ENCODE measurements around the gene LIN7A. TPM values are rescaled to one million over a fixed set of nuclear protein-coding genes. Genes with fewer than 3 reads are reported as not detected.
A peak's percentile ranks its signal among the peaks of the same experiment; 100 is the strongest.
"Not testable (repeated sequence)": the region's sequence is repeated elsewhere in the genome, so short reads cannot be mapped to it uniquely, and the experiment has no call there.

Gene LIN7A
- total RNA-seq, 1 donor from 2014 or later, result 7.2 TPM

GRCh38 chr12:80810874-80811273 is 126.9 kb downstream of the LIN7A start:
- DNase-seq (ENCODE audit: low spot score), result no peak

GRCh38 chr12:80807640-80808288 is 130.0 kb downstream of the LIN7A start:
- DNase-seq (ENCODE audit: low spot score), result no peak

DNA sequence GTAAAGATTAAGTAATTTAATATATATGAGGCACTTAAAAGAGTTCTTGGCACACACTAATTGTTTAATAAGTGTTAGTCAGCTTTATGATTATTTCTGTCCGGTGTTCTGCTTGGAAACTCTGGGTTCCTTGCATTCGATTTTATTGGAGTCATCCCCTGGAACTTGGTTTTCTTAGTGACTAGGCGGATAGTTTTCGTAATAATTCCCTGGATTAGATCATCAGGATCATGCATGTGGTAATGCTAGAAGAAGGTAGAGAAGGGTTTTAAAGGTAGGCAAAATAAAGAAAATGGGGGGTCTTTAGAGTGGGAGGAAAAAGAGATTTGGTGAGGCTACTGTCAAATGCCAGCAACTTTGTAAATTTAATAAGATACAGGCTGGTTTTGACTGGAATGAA is 132.6 kb downstream of the LIN7A start:
- DNase-seq (ENCODE audit: low spot score), result no peak

- no peak for DNase-seq (ENCODE audit: low spot score)
Measured at GRCh38 chr12:80802652-80803400, 134.9 kb downstream of the LIN7A start.

GRCh38 chr12:80798281-80798680 is 139.5 kb downstream of the LIN7A start:
- no peak for DNase-seq (ENCODE audit: low spot score)

GRCh38 chr12:80794551-80794950 is 143.2 kb downstream of the LIN7A start:
- DNase-seq (ENCODE audit: low spot score), result no peak

GRCh38 chr12:80792861-80793260 is 144.9 kb downstream of the LIN7A start:
- no peak for DNase-seq (ENCODE audit: low spot score)

- DNase-seq (ENCODE audit: low spot score), result no peak
Measured at GRCh38 chr12:80791863-80792262, 145.9 kb downstream of the LIN7A start.

DNA sequence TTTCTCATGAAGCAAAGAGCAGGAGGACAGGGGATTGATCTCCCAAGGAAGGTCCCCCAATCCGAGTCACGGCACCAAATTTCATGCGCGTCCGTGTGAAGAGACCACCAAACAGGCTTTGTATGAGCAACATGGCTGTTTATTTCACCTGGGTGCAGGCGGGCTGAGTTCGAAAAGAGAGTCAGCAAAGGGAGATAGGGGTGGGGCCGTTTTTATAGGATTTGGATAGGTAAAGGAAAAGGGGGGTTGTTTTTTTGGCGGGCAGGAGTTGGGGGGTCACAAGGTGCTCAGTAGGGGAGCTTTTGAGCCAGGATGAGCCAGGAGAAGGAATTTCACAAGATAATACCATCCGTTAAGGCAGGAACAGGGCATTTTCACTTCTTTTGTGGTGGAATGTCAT is 149.3 kb downstream of the LIN7A start:
- DNase-seq (ENCODE audit: low spot score), result not testable (repeated sequence)

DNA sequence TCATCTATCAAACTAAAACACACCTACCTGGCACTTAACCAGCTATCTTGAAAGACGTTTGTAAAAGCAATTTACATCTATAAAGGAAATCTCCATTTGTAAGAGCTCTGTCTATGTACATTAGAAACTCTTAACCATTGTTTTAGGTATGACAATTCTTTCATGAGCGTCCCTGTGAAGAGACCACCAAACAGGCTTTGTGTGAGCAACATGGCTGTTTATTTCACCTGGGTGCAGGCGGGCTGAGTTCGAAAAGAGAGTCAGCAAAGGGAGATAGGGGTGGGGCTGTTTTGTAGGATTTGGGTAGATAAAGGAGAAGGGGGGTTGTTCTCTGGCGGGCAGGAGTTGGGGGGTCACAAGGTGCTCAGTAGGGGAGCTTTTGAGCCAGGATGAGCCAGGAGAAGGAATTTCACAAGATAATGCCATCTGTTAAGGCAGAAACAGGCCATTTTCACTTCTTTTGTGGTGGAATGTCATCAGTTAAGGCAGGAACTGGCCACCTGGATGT is 154.7 kb downstream of the LIN7A start:
- DNase-seq (ENCODE audit: low spot score), result not testable (repeated sequence)

DNA sequence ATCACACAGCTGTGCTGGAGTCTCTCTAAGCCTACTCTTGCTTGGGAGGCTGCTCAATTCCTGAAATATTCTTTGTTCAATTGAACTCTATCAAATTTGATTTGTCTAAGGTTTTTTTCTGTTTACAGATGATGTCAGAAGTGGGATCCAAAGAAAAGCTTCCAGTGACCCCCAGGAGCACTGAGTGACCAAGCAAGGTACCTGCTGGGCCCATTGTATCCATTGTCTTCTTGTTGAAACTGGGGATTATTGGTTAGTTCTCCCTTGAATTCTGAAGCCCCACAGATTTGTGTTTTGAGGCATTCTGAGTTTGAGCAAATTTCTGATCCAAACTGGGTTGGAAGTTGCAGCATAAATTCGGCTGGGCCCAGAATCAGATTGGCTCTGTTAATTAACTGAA is 156.4 kb downstream of the LIN7A start:
- no peak for DNase-seq (ENCODE audit: low spot score)

- no peak for DNase-seq (ENCODE audit: low spot score)
Measured at GRCh38 chr12:80780746-80781145, 157.0 kb downstream of the LIN7A start.

DNA sequence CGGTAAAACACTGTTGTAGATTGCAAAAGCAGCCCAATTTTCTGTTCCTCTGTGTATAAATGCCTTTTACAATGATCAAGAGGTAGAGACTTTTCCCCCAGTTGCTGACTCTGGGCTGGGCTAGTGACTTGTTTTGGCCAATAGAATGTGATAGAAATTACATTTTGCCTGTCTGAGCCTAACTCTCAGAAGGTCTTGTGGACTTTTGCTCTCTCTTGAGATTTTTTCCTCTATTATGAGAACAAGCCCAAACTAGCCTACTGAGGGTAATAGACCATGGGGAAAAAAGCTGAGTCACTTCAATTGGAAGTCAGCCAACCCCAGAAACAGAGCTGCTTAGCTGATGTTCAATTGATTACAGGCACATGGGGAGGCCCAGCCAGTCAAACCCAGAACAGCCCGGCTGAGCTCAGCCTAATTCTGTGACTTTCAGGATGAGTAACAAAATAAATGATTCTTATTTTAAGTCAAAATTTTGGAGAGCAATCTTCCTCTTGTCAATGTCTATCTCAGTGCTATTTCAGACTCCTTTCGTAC is 159.7 kb downstream of the LIN7A start:
- DNase-seq (ENCODE audit: low spot score), result peak; percentile 79

DNA sequence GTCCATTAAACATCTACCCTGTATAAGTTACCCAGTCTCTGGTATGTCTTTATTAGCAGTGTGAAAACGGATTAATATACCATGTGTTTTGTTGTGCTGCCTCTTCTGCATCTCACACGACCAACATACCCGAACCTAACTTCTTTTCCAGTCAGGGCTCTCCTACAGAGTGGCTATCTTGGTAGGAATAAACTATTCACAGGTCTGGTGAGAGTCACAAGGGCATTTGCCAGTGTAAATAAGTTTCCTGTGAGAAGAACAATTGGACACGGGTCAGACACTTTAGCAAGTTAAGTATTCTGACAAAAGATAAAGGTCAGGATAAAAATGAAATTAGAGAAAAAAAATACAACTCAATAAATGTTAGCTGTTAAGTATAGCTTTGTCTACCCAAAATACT is 160.1 kb downstream of the LIN7A start:
- no peak for DNase-seq (ENCODE audit: low spot score)

DNA sequence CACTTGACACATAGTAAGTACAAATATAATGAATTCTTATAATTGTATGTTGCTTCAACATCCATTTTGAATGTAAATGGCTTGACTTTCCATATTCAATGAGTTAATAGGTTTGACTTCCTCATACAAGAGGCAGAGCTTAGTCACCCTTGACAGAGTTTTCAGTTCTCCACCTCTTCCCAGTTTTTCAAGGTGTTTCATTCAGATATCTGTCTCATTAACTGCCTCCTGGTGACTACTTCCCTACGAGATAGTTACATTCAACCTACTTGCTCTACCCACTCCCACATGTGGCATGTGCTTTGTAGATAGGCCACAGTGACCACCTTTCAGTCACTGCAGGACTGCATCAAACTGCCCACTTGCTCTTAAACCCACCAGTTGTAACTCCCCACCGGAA is 161.0 kb downstream of the LIN7A start:
- DNase-seq (ENCODE audit: low spot score), result no peak

- no peak for DNase-seq (ENCODE audit: low spot score)
Measured at GRCh38 chr12:80770958-80771357, 166.8 kb downstream of the LIN7A start.

GRCh38 chr12:80769553-80770140 is 168.1 kb downstream of the LIN7A start:
- DNase-seq (ENCODE audit: low spot score), result no peak

GRCh38 chr12:80766897-80767296 is 170.8 kb downstream of the LIN7A start:
- no peak for DNase-seq (ENCODE audit: low spot score)

DNA sequence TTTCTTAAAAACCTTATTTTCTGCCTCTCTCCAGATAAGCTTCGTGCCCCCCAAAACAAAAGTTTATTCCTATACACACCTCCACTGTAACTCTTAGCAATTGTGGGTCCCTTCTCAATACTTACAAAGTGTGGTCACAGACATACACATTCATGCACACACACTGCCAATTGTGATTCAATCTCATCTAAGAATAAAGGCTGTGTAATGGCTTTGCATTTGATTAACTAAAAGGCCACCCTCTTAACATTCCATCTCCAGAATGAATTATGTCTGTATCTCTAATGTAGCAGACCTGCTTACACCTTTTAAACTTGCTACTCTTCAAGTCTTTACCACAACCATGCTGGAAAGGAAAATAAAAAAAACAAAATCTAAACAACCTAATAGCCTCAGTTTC is 171.5 kb downstream of the LIN7A start:
- DNase-seq (ENCODE audit: low spot score), result no peak

- no peak for DNase-seq (ENCODE audit: low spot score)
Measured at GRCh38 chr12:80763874-80764273, 173.9 kb downstream of the LIN7A start.

DNA sequence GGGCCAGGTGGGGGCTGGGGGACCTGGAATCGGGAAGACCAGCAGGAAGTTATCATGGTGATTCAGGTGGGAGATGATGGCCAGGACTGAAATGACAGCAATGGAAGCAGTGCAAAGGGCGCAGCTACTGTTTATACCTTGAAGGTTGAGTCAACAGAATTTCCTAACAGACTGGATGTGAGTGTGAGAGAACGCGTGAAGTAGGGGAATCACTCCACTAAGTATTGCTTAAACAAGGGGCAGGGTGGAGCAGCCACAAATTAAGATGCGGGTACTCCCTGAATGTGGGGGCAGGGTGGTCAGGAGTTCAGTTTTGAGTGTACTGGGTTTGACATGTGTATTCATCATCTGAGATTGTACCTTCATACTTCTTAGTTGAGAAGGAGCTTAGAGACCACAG is 175.9 kb downstream of the LIN7A start:
- DNase-seq (ENCODE audit: low spot score), result no peak

DNA sequence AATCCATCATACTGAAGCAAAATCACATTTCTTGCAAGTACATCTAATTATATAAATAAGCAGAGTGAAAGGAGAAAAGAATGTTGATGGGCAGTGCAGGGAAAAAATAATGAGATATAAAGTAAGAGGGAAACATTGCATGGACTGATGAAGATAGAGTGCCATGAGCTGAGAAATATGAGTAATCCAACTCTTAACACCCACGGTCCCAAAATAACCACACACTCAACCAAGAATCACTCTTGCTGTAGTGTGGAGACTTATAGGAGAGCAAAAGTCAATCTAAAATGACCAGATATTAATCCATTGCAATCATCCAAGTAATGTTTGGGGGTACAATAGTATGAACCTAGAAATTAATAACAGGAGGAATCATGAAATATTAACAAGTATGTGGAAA is 180.9 kb downstream of the LIN7A start:
- DNase-seq (ENCODE audit: low spot score), result no peak

DNA sequence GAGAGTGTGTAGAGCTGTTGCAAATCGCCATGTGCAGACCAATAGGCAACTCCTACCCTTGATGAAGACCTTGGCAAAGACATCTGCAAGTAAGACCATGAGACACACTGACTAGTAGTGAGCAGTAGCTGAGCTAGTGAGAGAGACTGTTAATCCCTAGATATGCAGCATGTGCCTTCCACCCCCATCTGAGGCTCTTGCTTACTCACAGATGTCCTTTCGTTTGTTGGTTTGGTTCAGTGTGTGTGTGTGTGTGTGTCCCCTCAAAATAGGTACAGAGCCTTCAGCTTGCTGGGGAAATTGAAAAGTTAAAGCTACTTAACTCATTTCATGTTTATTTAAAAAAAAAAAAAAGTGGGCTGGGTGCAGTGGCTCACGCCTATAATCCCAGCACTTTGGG is 183.5 kb downstream of the LIN7A start:
- no peak for DNase-seq (ENCODE audit: low spot score)
